ENCODE results near the gene USP50. TPM values are rescaled to one million over a fixed set of nuclear protein-coding genes. Genes with fewer than 3 reads are reported as not detected.
"Not testable (repeated sequence)": the region's sequence is repeated elsewhere in the genome, so short reads cannot be mapped to it uniquely, and the experiment has no call there.

The USP50 gene
- total RNA-seq, 2 experiments from 2014 or later, result not detected

GRCh38 chr15:50503144-50503543, 43.3 kb downstream of the USP50 start:
- intact Hi-C loops (cut with DNase I, micrococcal nuclease), result no loop called here

DNA sequence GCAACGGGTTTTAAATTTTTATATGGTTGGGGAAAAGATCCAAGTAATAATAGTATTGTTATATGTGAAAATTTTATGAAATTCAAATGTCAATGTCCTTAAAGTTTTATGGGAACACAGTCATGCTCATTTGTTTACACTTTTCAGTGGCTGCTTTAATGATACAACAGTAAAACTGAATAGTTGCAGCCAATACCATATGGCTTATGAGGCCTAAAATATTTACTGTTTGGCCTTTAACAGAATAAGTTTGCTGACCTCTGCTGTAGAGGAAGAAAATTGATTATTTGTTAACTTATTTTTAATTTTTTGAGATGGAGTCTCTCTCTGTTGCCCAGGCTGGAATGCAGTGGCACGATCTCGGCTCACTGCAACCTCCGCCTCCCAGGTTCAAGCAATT, 44.7 kb downstream of the USP50 start:
- DNase-seq (no peak), ATAC-seq (no peak)
- no peak overlapping the region for H3K27ac Mint-ChIP-seq
- ChIA-PET CTCF (no interaction called here), POLR2A (interaction anchor here (0.6 kb wide), 1 partner anchor 74 kb away, joined by 3 read pairs; no protein-coding TSS in a partner anchor)
- H3K4me3 Mint-ChIP-seq, result no peak overlapping the region
- H3K36me3 Mint-ChIP-seq (ENCODE audit: low read depth), result peaks cover 20% of the 10 kb centered on the region
- H3K4me1 Mint-ChIP-seq, result no peaks in the 10 kb centered on the region
- intact Hi-C loops (cut with DNase I, micrococcal nuclease), result no loop called here
- no peaks in the 10 kb centered on the region for H3K27me3 Mint-ChIP-seq
- no peaks in the 10 kb centered on the region for H3K9me3 Mint-ChIP-seq (ENCODE audit: low read depth)

More at GRCh38 chr15:50503144-50503543, 43.3 kb downstream of the USP50 start:
- H3K36me3 Mint-ChIP-seq (ENCODE audit: low read depth), result peaks cover 16% of the 10 kb centered on the region
- ChIA-PET CTCF (interaction anchor here (0.6 to 0.7 kb wide), 2 partner anchors 323 to 389 kb away, joined by 3 read pairs; no protein-coding TSS in a partner anchor), POLR2A (no interaction called here)
- DNase-seq, result no peak
- no peak for ATAC-seq
- H3K9me3 Mint-ChIP-seq (ENCODE audit: low read depth), result no peaks in the 10 kb centered on the region
- H3K4me1 Mint-ChIP-seq, result no peaks in the 10 kb centered on the region
- no peak overlapping the region for H3K4me3 Mint-ChIP-seq
- H3K27me3 Mint-ChIP-seq, result no peaks in the 10 kb centered on the region
- no peak overlapping the region for H3K27ac Mint-ChIP-seq

GRCh38 chr15:50500352-50500751, 46.1 kb downstream of the USP50 start:
- H3K36me3 Mint-ChIP-seq (ENCODE audit: low read depth), result peaks cover 28% of the 10 kb centered on the region
- H3K4me3 Mint-ChIP-seq, result no peak overlapping the region
- no peak overlapping the region for H3K27ac Mint-ChIP-seq
- DNase-seq, result no peak
- H3K27me3 Mint-ChIP-seq, result no peaks in the 10 kb centered on the region
- no peaks in the 10 kb centered on the region for H3K4me1 Mint-ChIP-seq
- ATAC-seq, result no peak
- POLR2A ChIA-PET, result no interaction called here
- CTCF ChIA-PET, result interaction anchor here (0.9 to 2.3 kb wide), 3 partner anchors 9 to 82 kb away, joined by 3 to 5 read pairs (median 4); no protein-coding TSS in a partner anchor
- H3K9me3 Mint-ChIP-seq (ENCODE audit: low read depth), result no peaks in the 10 kb centered on the region
- intact Hi-C loops (cut with DNase I, micrococcal nuclease), result no loop called here

GRCh38 chr15:50496692-50497091, 49.8 kb downstream of the USP50 start:
- Mint-ChIP-seq H3K4me1 (no peaks in the 10 kb centered on the region), H3K27me3 (no peaks in the 10 kb centered on the region), H3K27ac (no peak overlapping the region), H3K36me3 (ENCODE audit: low read depth) (peaks cover 39% of the 10 kb centered on the region), H3K9me3 (ENCODE audit: low read depth) (no peaks in the 10 kb centered on the region), H3K4me3 (no peak overlapping the region)
- DNase-seq, result no peak
- ATAC-seq, result peak; percentile 51
- ChIA-PET POLR2A (no interaction called here), CTCF (no interaction called here)
- intact Hi-C loops (cut with DNase I, micrococcal nuclease), result no loop called here

- DNase-seq; POLR2A ChIA-PET; intact Hi-C loops (cut with DNase I, micrococcal nuclease); H3K27ac Mint-ChIP-seq; H3K27me3 Mint-ChIP-seq; H3K9me3 Mint-ChIP-seq (ENCODE audit: low read depth); H3K4me1 Mint-ChIP-seq; CTCF ChIA-PET; H3K4me3 Mint-ChIP-seq; ATAC-seq: not testable (repeated sequence)
- peaks cover 42% of the 10 kb centered on the region for H3K36me3 Mint-ChIP-seq (ENCODE audit: low read depth)
Observed at GRCh38 chr15:50494547-50494946, 51.9 kb downstream of the USP50 start.

GRCh38 chr15:50493625-50494024, 52.8 kb downstream of the USP50 start:
- H3K4me1 Mint-ChIP-seq, result no peaks in the 10 kb centered on the region
- no peaks in the 10 kb centered on the region for H3K27me3 Mint-ChIP-seq
- H3K4me3 Mint-ChIP-seq, result no peak overlapping the region
- no peak overlapping the region for H3K27ac Mint-ChIP-seq
- ChIA-PET POLR2A (no interaction called here), CTCF (no interaction called here)
- intact Hi-C loops (cut with DNase I, micrococcal nuclease), result no loop called here
- ATAC-seq, result no peak
- DNase-seq, result no peak
- peaks cover 41% of the 10 kb centered on the region for H3K36me3 Mint-ChIP-seq (ENCODE audit: low read depth)
- no peaks in the 10 kb centered on the region for H3K9me3 Mint-ChIP-seq (ENCODE audit: low read depth)

DNA sequence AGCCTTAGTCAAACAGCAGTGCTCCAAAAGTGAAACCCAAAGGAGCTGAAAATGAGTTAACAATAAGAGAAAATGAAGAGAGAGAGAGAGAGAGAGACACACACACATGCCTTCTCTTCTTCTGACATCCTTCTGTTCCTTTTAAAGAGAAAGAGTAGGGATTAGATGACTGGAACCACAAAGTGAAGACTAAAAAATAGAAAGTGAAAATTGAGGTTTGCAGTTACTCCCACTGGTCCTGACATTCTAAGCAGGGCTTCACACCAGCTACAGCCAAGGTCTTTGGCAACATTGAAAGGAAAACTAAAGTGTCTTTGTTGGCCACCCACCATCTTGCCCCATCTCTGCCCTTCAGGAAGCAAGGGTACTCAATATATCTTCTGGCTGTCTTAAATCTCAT, 59.2 kb downstream of the USP50 start:
- no peaks in the 10 kb centered on the region for H3K27me3 Mint-ChIP-seq
- H3K4me3 Mint-ChIP-seq, result no peak overlapping the region
- peak; percentile 81 for ATAC-seq
- no peaks in the 10 kb centered on the region for H3K9me3 Mint-ChIP-seq (ENCODE audit: low read depth)
- H3K36me3 Mint-ChIP-seq (ENCODE audit: low read depth), result peaks cover 37% of the 10 kb centered on the region
- H3K4me1 Mint-ChIP-seq, result peaks cover 17% of the 10 kb centered on the region
- H3K27ac Mint-ChIP-seq, result peak overlapping the region; percentile 49
- intact Hi-C loops (cut with DNase I, micrococcal nuclease), result loop anchor here (1.0 to 10.0 kb wide), 5 partner anchors 132 to 420 kb away; partner anchors contain the start of gene GABPB1 (in 2 of the 2)
- DNase-seq, result peak; percentile 26
- POLR2A ChIA-PET, result interaction anchor here (0.6 kb wide), 2 partner anchors 135 to 354 kb away, joined by 3 to 4 read pairs; no protein-coding TSS in a partner anchor
- CTCF ChIA-PET, result no interaction called here

DNA sequence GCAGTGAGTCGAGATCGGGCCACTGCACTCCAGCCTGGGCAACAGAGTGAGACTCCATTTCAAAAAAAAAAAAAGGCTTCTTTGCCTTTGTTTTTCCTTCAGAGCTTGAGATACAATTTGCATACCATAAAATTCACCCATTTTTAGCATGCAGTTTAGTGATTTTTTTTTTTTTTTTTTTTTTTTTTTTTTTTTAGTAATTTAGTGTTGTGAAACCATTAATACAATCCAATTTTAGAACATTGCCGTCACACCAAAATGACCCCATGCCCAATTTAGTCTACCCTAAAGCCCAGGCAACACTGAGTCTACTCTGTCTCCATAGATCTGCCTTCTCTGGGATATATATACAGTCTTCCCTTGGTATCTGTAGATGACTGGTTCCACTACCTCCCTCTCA, 61.1 kb downstream of the USP50 start:
- ChIA-PET POLR2A (no interaction called here), CTCF (no interaction called here)
- Mint-ChIP-seq H3K4me3 (no peak overlapping the region), H3K27ac (no peak overlapping the region), H3K4me1 (peaks cover 25% of the 10 kb centered on the region), H3K27me3 (no peaks in the 10 kb centered on the region), H3K9me3 (ENCODE audit: low read depth) (no peaks in the 10 kb centered on the region), H3K36me3 (ENCODE audit: low read depth) (peaks cover 43% of the 10 kb centered on the region)
- intact Hi-C loops (cut with DNase I, micrococcal nuclease), result loop anchor here (10.0 kb wide), 3 partner anchors 131 to 399 kb away; partner anchors contain the start of gene GABPB1 (in 1 of the 2)
- ATAC-seq (no peak), DNase-seq (no peak)

DNA sequence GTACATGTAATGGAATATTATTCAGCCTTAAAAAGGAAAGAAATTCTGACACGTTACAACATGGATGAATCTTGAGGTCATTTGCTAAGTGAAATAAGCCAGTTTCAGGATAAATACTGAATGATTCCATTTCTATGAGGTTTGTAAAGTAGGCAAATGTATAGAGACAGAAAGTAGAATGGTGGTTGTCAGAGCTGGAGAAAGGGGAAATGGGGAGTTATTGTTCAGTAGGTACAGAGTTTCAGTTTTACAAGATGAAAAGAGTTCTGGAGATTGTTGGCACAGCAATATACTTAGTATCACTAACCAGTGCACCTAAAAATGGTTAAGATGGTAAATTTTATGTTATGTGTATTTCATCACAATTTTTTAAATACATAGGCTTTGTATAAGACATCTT, 61.7 kb downstream of the USP50 start:
- POLR2A ChIA-PET, result no interaction called here
- Mint-ChIP-seq H3K36me3 (ENCODE audit: low read depth) (peaks cover 40% of the 10 kb centered on the region), H3K4me3 (no peak overlapping the region), H3K27me3 (no peaks in the 10 kb centered on the region), H3K27ac (no peak overlapping the region), H3K9me3 (ENCODE audit: low read depth) (no peaks in the 10 kb centered on the region), H3K4me1 (peaks cover 25% of the 10 kb centered on the region)
- intact Hi-C loops (cut with DNase I, micrococcal nuclease), result loop anchor here (10.0 kb wide), 3 partner anchors 130 to 400 kb away; partner anchors contain the start of gene GABPB1 (in 1 of the 2)
- CTCF ChIA-PET, result no interaction called here
- peak; percentile 52 for ATAC-seq
- no peak for DNase-seq

DNA sequence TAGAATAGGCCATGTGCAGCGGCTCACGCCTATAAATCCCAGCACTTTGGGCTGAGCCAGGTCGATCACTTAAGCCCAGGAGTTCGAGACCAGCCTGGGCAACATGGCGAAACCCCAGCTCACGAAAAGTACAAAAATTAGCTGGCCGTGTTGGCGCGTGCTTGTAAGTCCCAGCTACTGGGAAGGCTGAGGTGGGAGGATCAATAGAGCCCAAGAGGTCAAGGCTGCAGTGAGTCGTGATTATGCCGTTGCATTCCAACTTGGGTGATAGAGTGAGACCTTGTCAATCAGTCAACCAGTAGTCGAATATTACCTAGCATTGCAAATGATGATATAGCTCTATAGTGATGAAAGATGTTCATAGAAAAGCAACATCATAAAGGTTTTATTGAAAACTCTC, 70.3 kb downstream of the USP50 start:
- CTCF ChIA-PET, result interaction anchor here (0.6 kb wide), 1 partner anchor 16 kb away, joined by 4 read pairs; no protein-coding TSS in a partner anchor
- intact Hi-C loops (cut with DNase I, micrococcal nuclease), result no loop called here
- ATAC-seq, result no peak
- Mint-ChIP-seq H3K4me1 (peaks cover 3% of the 10 kb centered on the region), H3K9me3 (ENCODE audit: low read depth) (no peaks in the 10 kb centered on the region), H3K27ac (no peak overlapping the region), H3K4me3 (no peak overlapping the region), H3K27me3 (no peaks in the 10 kb centered on the region), H3K36me3 (ENCODE audit: low read depth) (peaks cover 32% of the 10 kb centered on the region)
- POLR2A ChIA-PET, result no interaction called here
- DNase-seq, result no peak

DNA sequence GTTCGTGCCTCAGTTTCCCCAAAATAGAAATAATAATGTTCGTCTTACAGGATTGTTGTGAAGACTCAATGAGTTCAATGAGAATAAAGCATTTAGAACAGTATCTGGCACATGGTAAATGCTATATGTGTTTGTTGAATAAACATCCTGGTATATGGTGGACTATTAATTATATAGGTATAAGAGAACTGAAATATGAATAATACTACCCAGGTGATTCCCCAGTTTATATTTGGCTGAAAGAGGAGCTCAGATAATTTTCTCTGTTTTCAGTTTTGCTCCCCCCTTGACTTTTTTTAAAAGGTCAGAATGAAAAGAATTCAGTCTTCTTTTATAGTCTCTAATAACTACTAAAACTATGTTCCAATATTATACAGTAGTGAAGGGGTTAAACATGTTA, 75.4 kb downstream of the USP50 start:
- no peaks in the 10 kb centered on the region for H3K9me3 Mint-ChIP-seq (ENCODE audit: low read depth)
- intact Hi-C loops (cut with DNase I, micrococcal nuclease), result no loop called here
- ATAC-seq, result no peak
- H3K27me3 Mint-ChIP-seq, result no peaks in the 10 kb centered on the region
- POLR2A ChIA-PET, result no interaction called here
- H3K4me3 Mint-ChIP-seq, result no peak overlapping the region
- H3K36me3 Mint-ChIP-seq (ENCODE audit: low read depth), result peaks cover 19% of the 10 kb centered on the region
- no peak for DNase-seq
- no peak overlapping the region for H3K27ac Mint-ChIP-seq
- H3K4me1 Mint-ChIP-seq, result no peaks in the 10 kb centered on the region
- CTCF ChIA-PET, result no interaction called here

DNA sequence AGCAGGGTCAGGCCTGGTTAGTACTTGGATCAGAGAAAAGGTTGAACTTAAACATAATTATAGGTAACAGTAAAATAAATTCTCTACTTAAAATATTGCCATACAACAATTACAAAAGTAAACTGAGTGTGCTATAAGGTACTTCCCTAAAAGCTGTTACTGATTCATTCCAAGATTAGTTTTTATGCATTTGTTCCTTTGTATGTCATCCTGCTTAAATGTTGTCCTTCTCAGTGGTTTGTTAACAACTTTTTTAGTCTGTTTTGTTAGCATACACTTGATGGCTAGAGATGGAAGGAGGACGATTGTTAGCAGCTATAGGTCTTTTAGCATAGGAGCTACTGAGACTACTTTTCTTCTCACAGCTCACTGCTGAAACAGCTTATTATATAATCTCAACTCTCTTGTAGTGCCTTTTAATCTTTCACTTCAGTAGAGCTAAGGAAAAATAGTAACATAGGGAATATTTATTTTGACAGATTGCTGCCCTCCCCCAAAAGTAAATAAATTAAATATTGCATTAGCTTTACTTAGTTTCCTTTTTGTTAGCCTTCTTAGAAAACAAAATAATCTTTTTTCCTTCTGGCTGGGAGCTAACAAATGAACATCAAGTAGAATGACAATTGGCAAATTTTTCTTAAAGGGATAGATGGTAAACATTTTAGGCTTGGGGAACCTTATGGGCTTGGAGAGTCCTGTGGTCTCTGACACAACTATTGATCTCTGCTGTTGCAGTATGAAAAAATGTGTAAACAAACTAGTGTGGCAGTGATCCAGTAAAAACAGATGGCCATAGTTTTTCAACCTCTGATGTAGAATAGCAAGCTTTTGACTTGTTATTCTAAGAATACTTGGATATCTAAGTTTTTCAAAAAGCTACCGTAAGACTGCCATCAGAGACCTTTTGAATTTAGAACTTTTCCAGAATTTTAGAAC, 82.8 kb downstream of the USP50 start:
- DNase-seq (no peak), ATAC-seq (peak; percentile 83)
- POLR2A ChIA-PET, result interaction anchor here (0.6 kb wide), 1 partner anchor 1588 kb away, joined by 3 read pairs; no protein-coding TSS in a partner anchor
- Mint-ChIP-seq H3K4me3 (no peak overlapping the region), H3K27ac (peak overlapping the region; percentile 68), H3K27me3 (no peaks in the 10 kb centered on the region), H3K4me1 (peaks cover 21% of the 10 kb centered on the region), H3K9me3 (ENCODE audit: low read depth) (no peaks in the 10 kb centered on the region), H3K36me3 (ENCODE audit: low read depth) (peaks cover 21% of the 10 kb centered on the region)
- intact Hi-C loops (cut with DNase I, micrococcal nuclease), result no loop called here
- CTCF ChIA-PET, result interaction anchor here (0.6 to 1.6 kb wide), 3 partner anchors 104 to 159 kb away, joined by 3 read pairs; no protein-coding TSS in a partner anchor
